ENCODE data around the gene CFAP206. TPM values are rescaled to one million over a fixed set of nuclear protein-coding genes. Genes with fewer than 3 reads are reported as not detected.
"Not testable (repeated sequence)": the region's sequence is repeated elsewhere in the genome, so short reads cannot be mapped to it uniquely, and the experiment has no call there.

CFAP206 gene
- total RNA-seq, 3 donors from 2014 or later, result 0.32 TPM; not detected in 2

DNA sequence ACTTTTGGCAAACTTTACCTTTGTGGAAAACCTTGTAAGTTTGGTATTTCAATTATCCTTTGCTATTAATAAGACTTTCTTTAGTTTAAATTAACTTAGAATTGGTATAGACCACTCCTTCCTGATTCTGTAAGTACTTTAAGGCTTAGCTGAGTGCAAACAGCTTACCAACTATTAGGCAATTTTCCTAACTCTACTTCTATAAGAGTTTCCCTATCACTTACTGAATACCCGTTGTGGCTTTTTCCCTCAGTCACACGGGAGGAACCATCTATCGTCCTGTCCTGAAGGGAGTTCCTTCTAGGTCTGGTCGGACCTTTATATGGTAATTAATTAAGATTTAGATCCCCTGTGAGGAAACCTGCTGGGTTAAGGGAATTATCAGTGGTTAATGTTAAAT, 74.6 kb downstream of the CFAP206 start:
- TF ChIP-seq, protein P1, sequence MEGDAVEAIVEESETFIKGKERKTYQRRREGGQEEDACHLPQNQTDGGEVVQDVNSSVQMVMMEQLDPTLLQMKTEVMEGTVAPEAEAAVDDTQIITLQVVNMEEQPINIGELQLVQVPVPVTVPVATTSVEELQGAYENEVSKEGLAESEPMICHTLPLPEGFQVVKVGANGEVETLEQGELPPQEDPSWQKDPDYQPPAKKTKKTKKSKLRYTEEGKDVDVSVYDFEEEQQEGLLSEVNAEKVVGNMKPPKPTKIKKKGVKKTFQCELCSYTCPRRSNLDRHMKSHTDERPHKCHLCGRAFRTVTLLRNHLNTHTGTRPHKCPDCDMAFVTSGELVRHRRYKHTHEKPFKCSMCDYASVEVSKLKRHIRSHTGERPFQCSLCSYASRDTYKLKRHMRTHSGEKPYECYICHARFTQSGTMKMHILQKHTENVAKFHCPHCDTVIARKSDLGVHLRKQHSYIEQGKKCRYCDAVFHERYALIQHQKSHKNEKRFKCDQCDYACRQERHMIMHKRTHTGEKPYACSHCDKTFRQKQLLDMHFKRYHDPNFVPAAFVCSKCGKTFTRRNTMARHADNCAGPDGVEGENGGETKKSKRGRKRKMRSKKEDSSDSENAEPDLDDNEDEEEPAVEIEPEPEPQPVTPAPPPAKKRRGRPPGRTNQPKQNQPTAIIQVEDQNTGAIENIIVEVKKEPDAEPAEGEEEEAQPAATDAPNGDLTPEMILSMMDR (IDR thresholded peaks at IDR 0.05), result no peak
- peaks cover 2% of the 10 kb centered on the region for H3K9me3 ChIP-seq
- DNase-seq, result no peak
- H3K4me1 ChIP-seq (ENCODE audit: low read depth), result no peaks in the 10 kb centered on the region
- H3K4me3 ChIP-seq, result no peak overlapping the region
- intact Hi-C loops (cut with DNase I, micrococcal nuclease), result no loop called here
- ATAC-seq, result no peak
- no peaks in the 10 kb centered on the region for H3K36me3 ChIP-seq (ENCODE audit: low read depth)

DNA sequence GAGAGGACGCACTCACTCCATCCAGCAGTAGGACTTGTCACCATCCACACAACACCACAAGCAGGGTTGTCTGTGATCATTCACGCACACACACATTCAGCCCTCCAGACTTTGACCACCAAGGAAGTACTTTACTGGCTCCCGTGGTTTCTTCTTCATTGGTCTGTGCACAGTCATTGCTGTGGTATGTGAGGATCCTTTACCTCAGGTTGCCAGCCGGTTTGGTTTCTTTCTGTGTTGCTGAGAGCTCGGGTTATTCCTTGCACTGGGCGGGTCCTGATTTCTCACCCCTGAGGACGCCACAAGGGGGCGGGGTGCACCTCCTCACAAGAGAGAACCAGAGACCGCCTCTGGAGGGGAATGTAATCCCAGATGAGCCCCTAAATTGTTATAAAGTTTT, 76.2 kb downstream of the CFAP206 start:
- no peaks in the 10 kb centered on the region for H3K36me3 ChIP-seq (ENCODE audit: low read depth)
- peak; percentile 29 for ATAC-seq
- DNase-seq, result no peak
- no peak overlapping the region for H3K4me3 ChIP-seq
- H3K9me3 ChIP-seq, result peaks cover 2% of the 10 kb centered on the region
- H3K4me1 ChIP-seq (ENCODE audit: low read depth), result no peaks in the 10 kb centered on the region
- TF ChIP-seq, protein P1 (IDR thresholded peaks at IDR 0.05), result no peak
- intact Hi-C loops (cut with DNase I, micrococcal nuclease), result no loop called here

DNA sequence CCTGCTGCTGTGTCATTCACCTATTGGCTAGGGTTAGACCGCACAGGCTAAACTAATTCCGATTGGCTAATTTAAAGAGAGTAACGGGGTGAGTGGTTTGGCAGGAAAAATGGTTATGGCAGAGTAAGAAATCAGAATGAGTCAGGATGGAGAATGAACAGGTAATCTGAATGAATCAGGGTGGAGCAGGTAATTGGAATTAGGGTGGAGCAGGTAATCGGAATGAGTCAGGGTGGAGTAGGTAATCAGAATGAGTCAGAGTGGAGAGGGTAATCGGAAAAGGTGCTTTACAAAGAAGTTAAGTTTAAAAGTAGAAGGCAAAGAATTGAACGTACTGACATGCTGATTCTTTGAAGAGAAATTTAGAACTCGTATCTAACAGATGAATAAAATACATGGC, 76.7 kb downstream of the CFAP206 start:
- Histone ChIP-seq H3K9me3 (peaks cover 2% of the 10 kb centered on the region), H3K4me3 (no peak overlapping the region), H3K4me1 (ENCODE audit: low read depth) (no peaks in the 10 kb centered on the region), H3K36me3 (ENCODE audit: low read depth) (no peaks in the 10 kb centered on the region)
- peak; percentile 64 for ATAC-seq
- TF ChIP-seq, protein P1 (IDR thresholded peaks at IDR 0.05), result no peak
- DNase-seq, result no peak
- intact Hi-C loops (cut with DNase I, micrococcal nuclease), result no loop called here

DNA sequence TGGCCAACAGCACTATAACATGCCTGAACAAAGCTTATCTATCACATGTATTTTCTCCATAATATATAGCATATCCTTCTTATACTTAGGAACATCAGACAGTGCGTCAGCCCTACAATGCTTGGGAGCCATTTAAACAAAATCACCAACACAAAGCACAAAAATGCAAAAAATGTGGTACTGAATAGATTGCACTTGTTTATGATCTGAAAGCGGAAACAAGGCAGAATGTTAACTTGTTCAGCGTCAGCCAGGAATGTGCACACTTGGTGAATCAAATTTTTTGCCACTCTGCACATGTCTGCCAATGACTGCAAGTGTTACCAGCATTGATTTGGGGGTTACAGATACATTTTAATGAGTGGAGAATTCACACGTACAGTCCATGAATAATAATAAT, 79.8 kb downstream of the CFAP206 start:
- Histone ChIP-seq H3K9me3 (peaks cover 2% of the 10 kb centered on the region), H3K4me1 (ENCODE audit: low read depth) (peaks cover 6% of the 10 kb centered on the region), H3K36me3 (ENCODE audit: low read depth) (no peaks in the 10 kb centered on the region), H3K4me3 (no peak overlapping the region)
- ATAC-seq (no peak), DNase-seq (no peak)
- TF ChIP-seq, protein P1 (IDR thresholded peaks at IDR 0.05), result no peak
- intact Hi-C loops (cut with DNase I, micrococcal nuclease), result no loop called here

- H3K4me1 ChIP-seq (ENCODE audit: low read depth); H3K36me3 ChIP-seq (ENCODE audit: low read depth); DNase-seq; intact Hi-C loops (cut with DNase I, micrococcal nuclease); H3K4me3 ChIP-seq; ATAC-seq; H3K9me3 ChIP-seq: not testable (repeated sequence)
Observed at GRCh38 chr6:87489326-87489725, 81.6 kb downstream of the CFAP206 start.

- H3K4me1 ChIP-seq (ENCODE audit: low read depth), result peaks cover 14% of the 10 kb centered on the region
- no peak overlapping the region for H3K4me3 ChIP-seq
- DNase-seq, result peak; percentile 62 to 72 (median 69)
- H3K36me3 ChIP-seq (ENCODE audit: low read depth), result no peaks in the 10 kb centered on the region
- TF ChIP-seq, protein P1 (IDR thresholded peaks at IDR 0.05), result no peak
- intact Hi-C loops (cut with DNase I, micrococcal nuclease), result no loop called here
- ATAC-seq, result peak; percentile 95
- H3K9me3 ChIP-seq, result no peaks in the 10 kb centered on the region
Observed at GRCh38 chr6:87494761-87495422, 87.1 kb downstream of the CFAP206 start.

Measured in mucosa of descending colon (tissue), 3 donors.